Uterus (tissue), 2 donors: ENCODE measurements around the gene PTH1R.

Source experiments
- POLR2A ChIP-seq, 2 donors: fragments of 450-650 bp; IDR thresholded peaks; one replicate each; pipeline ENCODE4 v1.6.1; 2016; ENCODE audit warnings: antibody characterized with exemption in 2 of 2, mild to moderate bottlenecking in 1 of 2, moderate library complexity in 1 of 2
- TF ChIP-seq, protein P1 (sequence below), 4 experiments: fragments of 200-600 bp in 2 of 4; fragments of 450-650 bp in 2 of 4; sonication (generic) in 2 of 4; IDR thresholded peaks; one replicate each; pipeline ENCODE4 v1.5.1; 2016 to 2019; ENCODE audit warnings: antibody characterized with exemption in 4 of 4, mild to moderate bottlenecking in 2 of 4, moderate library complexity in 1 of 4

DNA sequence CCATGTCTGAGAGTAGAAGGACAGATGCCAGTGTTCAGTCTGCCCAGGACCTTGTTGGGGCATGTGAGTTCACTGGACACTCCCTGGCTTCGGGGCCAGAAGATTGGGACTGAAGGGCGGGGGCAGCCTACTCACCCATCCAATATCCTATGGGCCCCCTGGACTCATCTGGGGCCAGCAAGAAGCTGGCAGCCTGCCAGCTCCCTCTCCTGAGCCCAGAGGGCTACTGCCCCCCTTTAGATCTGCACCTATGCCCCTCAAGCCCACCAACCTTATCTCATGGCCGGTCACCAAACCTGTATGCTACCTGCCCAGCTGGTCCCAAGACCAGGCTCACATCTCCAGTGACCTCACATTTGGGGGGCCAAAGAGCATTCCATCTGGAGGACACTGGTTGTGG lies 8.1 kb downstream of the PTH1R start:
- TF ChIP-seq, protein P1, sequence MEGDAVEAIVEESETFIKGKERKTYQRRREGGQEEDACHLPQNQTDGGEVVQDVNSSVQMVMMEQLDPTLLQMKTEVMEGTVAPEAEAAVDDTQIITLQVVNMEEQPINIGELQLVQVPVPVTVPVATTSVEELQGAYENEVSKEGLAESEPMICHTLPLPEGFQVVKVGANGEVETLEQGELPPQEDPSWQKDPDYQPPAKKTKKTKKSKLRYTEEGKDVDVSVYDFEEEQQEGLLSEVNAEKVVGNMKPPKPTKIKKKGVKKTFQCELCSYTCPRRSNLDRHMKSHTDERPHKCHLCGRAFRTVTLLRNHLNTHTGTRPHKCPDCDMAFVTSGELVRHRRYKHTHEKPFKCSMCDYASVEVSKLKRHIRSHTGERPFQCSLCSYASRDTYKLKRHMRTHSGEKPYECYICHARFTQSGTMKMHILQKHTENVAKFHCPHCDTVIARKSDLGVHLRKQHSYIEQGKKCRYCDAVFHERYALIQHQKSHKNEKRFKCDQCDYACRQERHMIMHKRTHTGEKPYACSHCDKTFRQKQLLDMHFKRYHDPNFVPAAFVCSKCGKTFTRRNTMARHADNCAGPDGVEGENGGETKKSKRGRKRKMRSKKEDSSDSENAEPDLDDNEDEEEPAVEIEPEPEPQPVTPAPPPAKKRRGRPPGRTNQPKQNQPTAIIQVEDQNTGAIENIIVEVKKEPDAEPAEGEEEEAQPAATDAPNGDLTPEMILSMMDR (IDR thresholded peaks at IDR 0.05): no peak
- no peak for TF ChIP-seq POLR2A (IDR thresholded peaks at IDR 0.05)
